ENCODE results near the gene PARD3. TPM values are rescaled to one million over a fixed set of nuclear protein-coding genes. Genes with fewer than 3 reads are reported as not detected.

The PARD3 gene
- total RNA-seq, 2 experiments from 2014 or later: 0.93 to 1.2 TPM

DNA sequence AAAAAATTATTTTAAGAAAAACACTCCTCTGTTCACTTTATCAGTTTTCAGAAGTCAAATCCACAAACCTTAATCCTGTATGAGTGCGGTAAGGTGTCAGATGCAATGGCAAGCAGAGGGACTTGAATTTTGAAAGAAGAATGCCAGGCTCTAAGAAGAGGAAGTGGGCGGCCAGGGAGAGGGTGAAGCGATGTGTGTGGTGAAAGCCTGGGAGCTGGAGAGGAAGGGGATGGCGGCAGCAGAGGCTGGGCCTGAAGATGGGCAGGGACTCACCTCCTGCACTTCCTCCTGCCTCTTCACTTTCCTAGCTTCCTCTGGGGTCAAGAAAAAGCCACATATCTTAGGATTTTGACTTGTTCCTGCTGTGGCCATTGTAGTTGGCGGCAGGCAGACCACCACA, 609.6 kb downstream of the PARD3 start:
- Mint-ChIP-seq H3K36me3 (no peaks in the 10 kb centered on the region), H3K27me3 (peaks cover 11% of the 10 kb centered on the region), H3K4me1 (ENCODE audit: low read depth) (no peaks in the 10 kb centered on the region), H3K4me3 (no peak overlapping the region), H3K9me3 (no peaks in the 10 kb centered on the region), H3K27ac (no peak overlapping the region)
- DNase-seq: no peak
- intact Hi-C loops (cut with micrococcal nuclease): no loop called here
- ChIA-PET CTCF (no interaction called here), POLR2A (no interaction called here)

DNA sequence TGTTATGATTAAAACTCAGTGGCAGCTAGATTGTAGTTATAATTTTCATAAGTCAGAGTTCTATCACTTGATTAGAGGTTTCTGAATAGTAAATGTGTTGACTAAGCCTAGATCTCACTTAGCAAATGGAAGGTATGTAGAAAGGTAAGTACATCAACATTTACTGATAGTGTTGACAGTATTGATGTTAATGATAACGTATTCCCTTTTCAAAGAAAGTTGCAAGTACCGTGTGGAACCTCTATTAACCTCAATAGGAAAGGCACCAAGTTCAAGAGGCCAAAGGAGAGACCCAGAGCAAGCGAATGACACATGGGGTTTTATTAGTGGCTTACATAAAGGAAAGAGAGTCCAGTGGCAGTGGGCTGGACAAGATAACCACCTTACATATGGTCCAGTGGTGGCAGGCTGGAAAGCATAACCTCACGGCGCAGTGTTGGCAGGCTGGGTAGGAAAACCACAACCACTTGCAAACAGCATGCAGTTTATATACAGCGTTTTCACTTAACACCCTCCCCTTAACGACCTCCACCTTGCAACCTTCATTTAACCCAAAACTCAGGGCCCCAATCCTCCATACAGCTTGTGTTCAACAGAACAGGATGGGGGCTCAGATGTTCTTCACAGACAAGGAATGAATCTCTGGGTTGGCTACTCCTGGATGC, 611.0 kb downstream of the PARD3 start:
- Mint-ChIP-seq H3K27me3 (peaks cover 13% of the 10 kb centered on the region), H3K4me1 (ENCODE audit: low read depth) (no peaks in the 10 kb centered on the region), H3K9me3 (no peaks in the 10 kb centered on the region), H3K36me3 (no peaks in the 10 kb centered on the region), H3K27ac (no peak overlapping the region), H3K4me3 (no peak overlapping the region)
- POLR2A ChIA-PET: no interaction called here
- CTCF ChIA-PET: no interaction called here
- intact Hi-C loops (cut with micrococcal nuclease): no loop called here
- DNase-seq: no peak

- H3K27me3 Mint-ChIP-seq: peaks cover 8% of the 10 kb centered on the region
- no peak for DNase-seq
- H3K4me3 Mint-ChIP-seq: no peak overlapping the region
- intact Hi-C loops (cut with micrococcal nuclease): no loop called here
- H3K36me3 Mint-ChIP-seq: no peaks in the 10 kb centered on the region
- no peaks in the 10 kb centered on the region for H3K9me3 Mint-ChIP-seq
- ChIA-PET POLR2A (no interaction called here), CTCF (no interaction called here)
- H3K27ac Mint-ChIP-seq: no peak overlapping the region
- H3K4me1 Mint-ChIP-seq (ENCODE audit: low read depth): no peaks in the 10 kb centered on the region
Measured at GRCh38 chr10:34200355-34200901, 614.7 kb downstream of the PARD3 start.

DNA sequence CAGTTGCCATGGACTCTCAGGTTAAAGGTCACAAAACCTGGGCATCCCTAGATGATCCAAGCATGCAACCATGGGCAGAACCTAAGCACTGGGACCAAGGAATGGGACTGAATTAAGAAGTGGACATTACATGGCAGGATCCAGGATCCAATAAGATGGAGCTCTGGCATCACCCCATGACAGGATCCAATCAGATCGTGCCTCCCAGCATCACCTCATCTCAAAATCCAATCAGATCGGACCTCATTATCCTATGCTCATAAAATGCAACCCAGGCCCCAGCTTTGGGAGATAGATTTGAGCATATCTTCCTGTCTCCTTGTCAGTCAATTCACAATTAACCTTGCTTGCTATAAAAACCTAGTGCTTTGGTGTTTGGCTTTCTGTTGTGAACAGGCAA, 616.1 kb downstream of the PARD3 start:
- Mint-ChIP-seq H3K27me3 (peaks cover 8% of the 10 kb centered on the region), H3K4me1 (ENCODE audit: low read depth) (no peaks in the 10 kb centered on the region), H3K4me3 (no peak overlapping the region), H3K27ac (no peak overlapping the region), H3K9me3 (no peaks in the 10 kb centered on the region), H3K36me3 (no peaks in the 10 kb centered on the region)
- POLR2A ChIA-PET: no interaction called here
- intact Hi-C loops (cut with micrococcal nuclease): no loop called here
- CTCF ChIA-PET: no interaction called here
- no peak for DNase-seq

DNA sequence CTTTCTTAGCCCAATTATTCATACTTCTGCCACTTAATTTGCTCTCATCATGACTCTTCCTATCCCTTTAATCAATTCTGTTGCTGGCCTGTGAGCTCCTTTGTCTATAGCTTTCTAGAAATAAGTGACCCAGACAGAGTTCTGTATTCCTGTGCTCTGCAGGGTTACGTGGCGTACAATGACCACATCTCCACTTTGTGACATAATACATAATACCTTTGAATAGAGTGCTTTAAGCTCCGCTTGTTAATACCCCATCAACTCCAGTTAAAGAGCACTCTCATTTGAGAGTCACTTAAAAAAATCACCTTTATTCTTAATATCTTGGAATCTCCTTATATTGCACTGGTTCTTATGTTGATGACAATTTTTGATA, 619.0 kb downstream of the PARD3 start:
- no peak overlapping the region for H3K27ac Mint-ChIP-seq
- POLR2A ChIA-PET: no interaction called here
- intact Hi-C loops (cut with micrococcal nuclease): no loop called here
- H3K27me3 Mint-ChIP-seq: peaks cover 5% of the 10 kb centered on the region
- H3K36me3 Mint-ChIP-seq: no peaks in the 10 kb centered on the region
- no peak overlapping the region for H3K4me3 Mint-ChIP-seq
- H3K9me3 Mint-ChIP-seq: no peaks in the 10 kb centered on the region
- no peaks in the 10 kb centered on the region for H3K4me1 Mint-ChIP-seq (ENCODE audit: low read depth)
- CTCF ChIA-PET: no interaction called here
- no peak for DNase-seq

GRCh38 chr10:34195364-34196057, 619.6 kb downstream of the PARD3 start:
- no peaks in the 10 kb centered on the region for H3K4me1 Mint-ChIP-seq (ENCODE audit: low read depth)
- peaks cover 5% of the 10 kb centered on the region for H3K27me3 Mint-ChIP-seq
- H3K9me3 Mint-ChIP-seq: no peaks in the 10 kb centered on the region
- ChIA-PET CTCF (no interaction called here), POLR2A (no interaction called here)
- no peak overlapping the region for H3K27ac Mint-ChIP-seq
- intact Hi-C loops (cut with micrococcal nuclease): no loop called here
- DNase-seq: no peak
- no peaks in the 10 kb centered on the region for H3K36me3 Mint-ChIP-seq
- no peak overlapping the region for H3K4me3 Mint-ChIP-seq

- no peak overlapping the region for H3K27ac Mint-ChIP-seq
- H3K4me1 Mint-ChIP-seq (ENCODE audit: low read depth): no peaks in the 10 kb centered on the region
- CTCF ChIA-PET: no interaction called here
- peaks cover 2% of the 10 kb centered on the region for H3K27me3 Mint-ChIP-seq
- POLR2A ChIA-PET: no interaction called here
- no peaks in the 10 kb centered on the region for H3K36me3 Mint-ChIP-seq
- no peak overlapping the region for H3K4me3 Mint-ChIP-seq
- no peaks in the 10 kb centered on the region for H3K9me3 Mint-ChIP-seq
- intact Hi-C loops (cut with micrococcal nuclease): no loop called here
- DNase-seq: no peak
Measured at GRCh38 chr10:34193931-34194626, 621.0 kb downstream of the PARD3 start.

GRCh38 chr10:34192646-34193045, 622.5 kb downstream of the PARD3 start:
- Mint-ChIP-seq H3K4me1 (ENCODE audit: low read depth) (no peaks in the 10 kb centered on the region), H3K27me3 (peaks cover 2% of the 10 kb centered on the region), H3K9me3 (no peaks in the 10 kb centered on the region), H3K36me3 (no peaks in the 10 kb centered on the region), H3K27ac (no peak overlapping the region), H3K4me3 (no peak overlapping the region)
- intact Hi-C loops (cut with micrococcal nuclease): no loop called here
- ChIA-PET CTCF (no interaction called here), POLR2A (no interaction called here)
- DNase-seq: no peak

DNA sequence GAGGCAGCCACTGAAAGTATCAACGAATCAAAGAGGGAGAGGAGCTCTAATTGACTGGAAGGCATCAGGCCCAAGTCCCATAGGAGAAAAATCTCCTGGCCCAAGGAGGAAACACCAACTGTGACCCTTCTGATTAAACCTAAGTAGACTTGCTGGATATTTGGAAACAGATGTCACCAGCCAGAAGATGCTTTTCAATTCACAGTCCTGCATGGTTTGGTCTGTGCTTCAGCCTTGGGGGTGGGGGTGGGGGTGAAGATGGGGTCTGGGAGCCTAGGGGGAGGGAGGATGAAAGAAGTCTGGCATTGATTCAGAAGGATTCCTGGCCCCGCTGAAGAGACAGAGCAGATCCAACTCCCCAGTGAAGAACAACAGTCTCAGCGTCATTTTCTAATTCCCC, 623.7 kb downstream of the PARD3 start:
- CTCF ChIA-PET: no interaction called here
- Mint-ChIP-seq H3K4me3 (no peak overlapping the region), H3K9me3 (no peaks in the 10 kb centered on the region), H3K27ac (no peak overlapping the region), H3K27me3 (peaks cover 2% of the 10 kb centered on the region), H3K36me3 (no peaks in the 10 kb centered on the region), H3K4me1 (ENCODE audit: low read depth) (no peaks in the 10 kb centered on the region)
- intact Hi-C loops (cut with micrococcal nuclease): no loop called here
- POLR2A ChIA-PET: no interaction called here
- no peak for DNase-seq

- POLR2A ChIA-PET: no interaction called here
- intact Hi-C loops (cut with micrococcal nuclease): no loop called here
- H3K4me3 Mint-ChIP-seq: no peak overlapping the region
- no peaks in the 10 kb centered on the region for H3K36me3 Mint-ChIP-seq
- H3K27me3 Mint-ChIP-seq: peaks cover 2% of the 10 kb centered on the region
- no peaks in the 10 kb centered on the region for H3K4me1 Mint-ChIP-seq (ENCODE audit: low read depth)
- DNase-seq: no peak
- no peak overlapping the region for H3K27ac Mint-ChIP-seq
- CTCF ChIA-PET: no interaction called here
- H3K9me3 Mint-ChIP-seq: no peaks in the 10 kb centered on the region
Measured at GRCh38 chr10:34190580-34190979, 624.5 kb downstream of the PARD3 start.

DNA sequence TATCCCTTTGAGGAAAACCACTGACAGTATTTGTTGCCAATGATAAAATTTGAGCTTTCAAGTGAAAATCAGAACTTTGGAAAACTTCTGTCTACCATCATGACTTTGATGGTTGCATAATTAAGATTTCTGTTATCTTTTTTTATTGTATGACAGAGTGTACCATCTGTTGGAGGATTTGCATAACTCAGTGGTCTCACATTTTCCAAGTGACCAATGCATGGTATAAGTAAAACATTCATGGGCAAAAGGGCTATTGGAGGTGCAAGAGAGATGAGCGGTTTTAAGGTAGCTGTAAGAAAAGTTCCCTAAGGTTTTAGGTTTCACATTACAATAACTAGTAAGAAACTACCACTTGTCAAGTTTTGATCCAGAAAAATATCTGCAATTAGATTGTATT, 625.3 kb downstream of the PARD3 start:
- DNase-seq: no peak
- intact Hi-C loops (cut with micrococcal nuclease): no loop called here
- H3K9me3 Mint-ChIP-seq: no peaks in the 10 kb centered on the region
- no peaks in the 10 kb centered on the region for H3K36me3 Mint-ChIP-seq
- no peak overlapping the region for H3K27ac Mint-ChIP-seq
- ChIA-PET POLR2A (no interaction called here), CTCF (no interaction called here)
- no peak overlapping the region for H3K4me3 Mint-ChIP-seq
- H3K27me3 Mint-ChIP-seq: peaks cover 2% of the 10 kb centered on the region
- no peaks in the 10 kb centered on the region for H3K4me1 Mint-ChIP-seq (ENCODE audit: low read depth)

- peaks cover 2% of the 10 kb centered on the region for H3K27me3 Mint-ChIP-seq
- no peaks in the 10 kb centered on the region for H3K36me3 Mint-ChIP-seq
- ChIA-PET POLR2A (no interaction called here), CTCF (no interaction called here)
- no peak overlapping the region for H3K27ac Mint-ChIP-seq
- DNase-seq: no peak
- no peaks in the 10 kb centered on the region for H3K4me1 Mint-ChIP-seq (ENCODE audit: low read depth)
- no peaks in the 10 kb centered on the region for H3K9me3 Mint-ChIP-seq
- H3K4me3 Mint-ChIP-seq: no peak overlapping the region
- intact Hi-C loops (cut with micrococcal nuclease): no loop called here
Measured at GRCh38 chr10:34188221-34188620, 626.9 kb downstream of the PARD3 start.

- H3K27ac Mint-ChIP-seq: no peak overlapping the region
- DNase-seq: no peak
- H3K9me3 Mint-ChIP-seq: no peaks in the 10 kb centered on the region
Measured at GRCh38 chr10:34187201-34187600, 627.9 kb downstream of the PARD3 start.

More at GRCh38 chr10:34187201-34187600, 627.9 kb downstream of the PARD3 start:
- ChIA-PET POLR2A (no interaction called here), CTCF (no interaction called here)
- intact Hi-C loops (cut with micrococcal nuclease): no loop called here
- H3K36me3 Mint-ChIP-seq: no peaks in the 10 kb centered on the region
- no peak overlapping the region for H3K4me3 Mint-ChIP-seq
- no peaks in the 10 kb centered on the region for H3K27me3 Mint-ChIP-seq
- no peaks in the 10 kb centered on the region for H3K4me1 Mint-ChIP-seq (ENCODE audit: low read depth)
